Suppressor macrophage (primary cell): Measurements from ENCODE around the gene SPAG9.

Source experiments
- DNase-seq, 4 experiments: peaks; one replicate each; pipeline ENCODE4 v3.0.0-alpha.2; 2020 to 2022

The SPAG9 gene

GRCh38 chr17:50938821-50939541, 181.7 kb downstream of the SPAG9 start:
- DNase-seq: no peak

- DNase-seq: no peak
Observed at GRCh38 chr17:50935996-50936266, 184.7 kb downstream of the SPAG9 start.

GRCh38 chr17:50935221-50935995, 185.3 kb downstream of the SPAG9 start:
- peak; percentile 83 to 97 (median 91) for DNase-seq

DNA sequence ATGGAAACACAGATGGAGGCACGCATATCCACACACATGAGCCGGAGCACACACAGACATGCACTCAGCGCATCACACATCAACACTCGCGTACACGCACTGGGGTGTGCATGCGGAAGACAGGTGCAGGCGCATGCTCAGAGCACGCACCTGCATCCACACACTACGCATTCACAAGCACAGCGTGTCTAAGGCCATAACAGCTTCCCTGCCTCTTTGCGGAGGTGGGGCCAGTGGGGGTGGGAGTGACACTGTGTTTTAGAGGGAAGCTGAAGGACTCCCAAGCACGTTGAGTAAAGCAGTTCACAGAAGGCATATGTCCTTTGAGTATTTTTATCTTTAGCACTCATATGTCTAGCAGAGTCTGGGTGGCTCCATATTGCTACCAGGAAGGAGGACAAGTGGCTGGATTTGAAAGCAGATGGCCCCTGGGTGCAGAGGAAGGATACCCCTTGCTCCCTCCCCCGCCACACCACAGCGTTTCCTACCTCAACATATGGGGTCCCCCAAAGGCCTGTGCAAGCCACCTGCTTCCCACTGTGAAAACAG, 185.9 kb downstream of the SPAG9 start:
- peak; percentile 57 to 79 (median 74) for DNase-seq

DNA sequence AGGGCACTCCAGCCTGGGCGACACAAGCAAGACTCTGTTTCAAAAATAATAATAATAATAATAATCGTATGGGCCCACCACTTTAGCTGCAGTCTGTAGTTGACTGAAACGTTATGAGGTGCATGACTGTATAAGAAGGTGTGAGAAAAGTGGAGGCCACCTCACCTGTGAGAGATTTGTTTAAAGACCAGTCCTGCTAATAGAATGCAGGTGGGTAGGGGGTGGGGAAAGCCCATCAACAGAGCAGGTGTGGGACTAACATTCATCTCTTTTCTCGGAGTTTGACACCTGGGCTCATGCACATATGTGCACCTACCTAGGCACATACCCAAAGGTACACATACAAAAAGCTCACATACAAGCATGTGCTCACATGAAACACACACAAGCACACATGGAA, 186.5 kb downstream of the SPAG9 start:
- no peak for DNase-seq

DNA sequence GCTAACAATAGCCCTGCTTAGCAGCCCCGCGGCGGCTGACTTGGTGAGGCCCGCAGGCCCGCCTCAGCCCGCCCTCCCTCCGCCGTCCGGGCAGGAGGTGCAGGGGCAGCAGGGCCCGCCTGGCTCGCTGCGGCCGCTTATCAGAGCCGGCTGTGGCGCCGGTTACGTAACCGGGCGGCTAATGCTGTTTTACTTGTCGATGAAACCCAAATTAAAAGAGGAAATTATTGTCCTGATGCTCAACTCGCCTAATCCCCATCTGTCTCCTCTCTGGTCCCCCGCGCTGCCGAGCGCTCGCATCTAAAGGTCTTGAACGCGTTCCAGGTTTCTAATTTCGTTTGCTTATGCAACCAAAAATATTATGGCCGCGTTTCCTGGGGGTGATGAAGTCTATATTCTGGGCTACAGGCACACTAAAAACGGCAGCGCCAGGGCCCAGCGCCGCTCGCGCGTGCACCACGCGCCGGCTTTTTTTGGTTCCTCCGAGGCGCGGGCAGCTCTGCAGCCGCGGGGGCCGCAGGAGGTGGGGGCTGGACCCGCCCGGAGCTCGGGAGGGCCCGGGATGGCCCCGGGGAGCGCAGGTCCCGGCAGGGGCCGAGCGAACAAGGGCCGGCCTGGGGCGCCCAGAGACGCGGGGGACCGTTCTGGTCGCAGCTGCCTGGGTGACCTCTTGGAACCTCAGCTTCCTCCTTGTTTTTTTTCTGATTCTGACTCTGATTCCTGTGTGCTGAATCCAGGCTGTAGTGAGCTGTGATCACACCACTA, 189.3 kb downstream of the SPAG9 start:
- DNase-seq: peak; percentile 71 to 87 (median 78)

GRCh38 chr17:50928646-50929045, 192.0 kb downstream of the SPAG9 start:
- peak in 3 of 4 experiments; percentile 25 to 41 (median 37) for DNase-seq

DNA sequence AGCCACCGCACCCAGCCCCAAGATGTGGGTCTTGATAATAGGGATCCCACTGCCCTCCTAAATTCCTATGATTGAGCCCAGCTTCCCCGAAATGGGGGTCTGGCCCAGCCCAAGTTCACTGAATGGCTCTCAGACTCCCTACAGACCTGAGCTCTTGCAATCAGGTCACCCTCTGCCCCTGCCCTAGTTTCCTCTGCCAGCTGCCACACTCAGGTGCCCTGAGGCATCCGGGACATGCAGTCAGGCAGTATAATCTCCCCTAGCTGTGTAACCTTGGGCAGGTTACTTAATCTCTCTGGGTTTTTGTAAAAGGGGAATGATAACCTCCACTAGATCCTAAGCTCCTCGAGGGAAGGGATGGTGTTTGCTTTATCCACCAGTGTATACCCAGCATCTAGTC, 193.4 kb downstream of the SPAG9 start:
- no peak for DNase-seq

DNA sequence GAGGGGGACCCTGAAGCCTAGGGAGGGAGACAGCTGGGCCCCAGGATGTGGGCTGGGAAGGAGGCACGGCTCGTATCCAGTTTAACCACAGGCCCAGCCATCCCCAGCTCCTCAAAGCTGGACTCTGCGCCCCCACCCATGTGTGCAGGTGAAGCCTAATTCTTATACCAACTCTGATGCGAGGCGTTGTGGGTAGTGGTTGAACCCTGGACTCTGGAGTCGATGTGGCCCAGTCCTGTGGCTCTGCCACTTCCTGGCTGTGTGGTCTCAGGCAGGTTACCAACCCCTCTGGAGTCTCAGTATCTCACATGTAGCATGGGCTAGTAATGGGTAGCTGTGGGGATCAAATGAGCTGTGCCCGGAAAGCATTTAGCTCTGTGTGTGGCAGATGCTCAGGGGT, 194.1 kb downstream of the SPAG9 start:
- no peak for DNase-seq

GRCh38 chr17:50925296-50925891, 195.3 kb downstream of the SPAG9 start:
- DNase-seq: no peak

DNA sequence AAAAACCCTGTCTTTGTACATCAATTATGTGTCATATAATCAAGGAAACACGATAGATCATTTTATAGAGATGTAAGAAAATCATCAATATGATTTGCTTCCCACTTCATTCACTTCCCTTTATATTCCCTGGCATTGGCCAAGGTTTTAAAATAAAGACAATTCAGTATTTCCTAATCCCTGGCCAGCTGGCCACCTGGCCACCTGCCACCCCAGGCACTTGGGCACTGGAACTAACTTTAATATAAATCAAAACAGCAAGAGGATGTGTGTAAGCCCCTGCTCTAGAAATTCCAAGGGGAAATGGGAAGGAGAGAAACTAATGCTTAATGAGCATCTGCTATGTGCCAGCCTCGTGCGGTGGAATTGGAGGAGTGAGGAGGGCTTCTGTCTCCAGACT, 195.9 kb downstream of the SPAG9 start:
- no peak for DNase-seq

DNA sequence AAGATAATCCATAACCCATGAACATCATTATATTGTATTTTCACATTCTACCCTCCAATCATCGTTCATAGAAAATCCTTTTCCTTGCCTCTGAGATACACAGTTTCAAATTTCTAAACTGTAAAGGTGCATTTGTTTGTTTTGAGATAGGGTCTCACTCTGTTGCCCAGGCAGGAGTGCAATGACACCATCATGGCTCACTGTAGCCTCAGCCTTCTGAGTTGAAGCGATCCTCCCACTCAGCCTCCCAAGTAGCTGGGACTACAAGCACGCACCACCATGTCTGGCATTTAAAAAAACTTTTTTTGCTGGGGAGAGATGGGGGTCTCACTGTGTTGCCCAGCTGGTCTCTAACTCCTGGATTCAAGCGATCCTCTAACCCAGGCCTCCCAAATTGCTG, 196.4 kb downstream of the SPAG9 start:
- no peak for DNase-seq

DNA sequence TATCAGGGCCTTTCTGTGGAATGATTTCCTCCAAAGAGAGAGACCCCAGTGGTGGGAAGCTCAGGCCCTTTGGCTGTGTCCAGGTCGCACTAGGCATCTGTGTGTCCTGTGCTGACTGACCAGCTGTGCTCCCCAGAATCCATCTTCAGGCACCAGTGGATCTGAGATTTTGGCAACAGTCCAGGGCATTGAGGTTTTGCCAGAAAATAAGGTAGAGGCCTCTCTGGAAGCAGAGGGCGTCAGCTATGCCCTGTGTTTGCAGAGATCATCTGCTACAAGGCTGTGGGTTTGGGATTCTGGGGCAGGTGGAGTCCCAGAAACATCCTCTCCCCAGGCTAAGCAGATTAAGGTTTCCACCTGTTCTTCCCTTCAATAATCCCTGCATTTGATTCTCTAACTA, 197.1 kb downstream of the SPAG9 start:
- no peak for DNase-seq

- DNase-seq: no peak
Observed at GRCh38 chr17:50922721-50923405, 197.8 kb downstream of the SPAG9 start.

GRCh38 chr17:50922107-50922506, 198.6 kb downstream of the SPAG9 start:
- no peak for DNase-seq

GRCh38 chr17:50920891-50921586, 199.6 kb downstream of the SPAG9 start:
- peak in 3 of 4 experiments; percentile 41 to 55 (median 46) for DNase-seq

DNA sequence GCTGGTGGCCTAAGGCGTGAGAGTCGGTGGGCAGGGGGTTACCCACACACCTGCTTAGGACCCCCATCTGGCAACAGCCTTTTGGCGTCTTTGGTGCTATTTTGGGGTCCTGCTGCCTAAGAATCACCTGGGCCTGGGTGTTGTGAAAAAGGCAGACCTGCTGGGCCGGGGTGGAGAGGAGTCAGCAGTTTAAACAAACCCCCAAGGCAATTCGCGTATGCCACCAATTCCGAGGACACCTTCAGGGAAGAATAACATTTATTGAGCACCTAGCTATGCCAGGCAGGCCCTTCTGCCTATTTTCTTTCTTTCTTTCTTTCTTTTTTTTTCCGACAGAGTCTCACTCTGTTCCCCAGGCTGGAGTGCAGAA, 200.6 kb downstream of the SPAG9 start:
- DNase-seq: no peak

- peak; percentile 92 to 96 (median 96) for DNase-seq
Observed at GRCh38 chr17:50919321-50920040, 201.2 kb downstream of the SPAG9 start.

DNA sequence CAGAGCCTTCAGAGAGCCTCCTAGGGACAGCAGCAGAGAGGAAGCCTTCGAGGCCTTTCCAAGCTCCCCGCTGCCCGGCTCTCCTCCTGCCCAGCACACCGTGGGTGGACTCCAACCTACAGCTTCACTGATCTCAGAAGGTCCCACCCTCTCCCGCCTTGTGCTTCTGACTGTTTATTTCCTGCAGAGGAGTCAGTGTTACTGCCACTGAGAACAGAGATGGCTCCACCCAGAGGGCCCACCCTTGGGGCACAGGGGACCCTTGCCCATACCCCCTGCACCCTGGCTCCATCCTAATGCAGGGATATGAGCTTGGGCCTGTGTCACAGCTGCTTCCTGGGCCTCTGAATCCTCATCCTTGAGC, 201.8 kb downstream of the SPAG9 start:
- DNase-seq: peak; percentile 75 to 92 (median 90)

GRCh38 chr17:50918071-50918932, 202.4 kb downstream of the SPAG9 start:
- peak; percentile 48 to 77 (median 70) for DNase-seq
